Measurements from ENCODE around the gene ZNF471.

Gene ZNF471

DNA sequence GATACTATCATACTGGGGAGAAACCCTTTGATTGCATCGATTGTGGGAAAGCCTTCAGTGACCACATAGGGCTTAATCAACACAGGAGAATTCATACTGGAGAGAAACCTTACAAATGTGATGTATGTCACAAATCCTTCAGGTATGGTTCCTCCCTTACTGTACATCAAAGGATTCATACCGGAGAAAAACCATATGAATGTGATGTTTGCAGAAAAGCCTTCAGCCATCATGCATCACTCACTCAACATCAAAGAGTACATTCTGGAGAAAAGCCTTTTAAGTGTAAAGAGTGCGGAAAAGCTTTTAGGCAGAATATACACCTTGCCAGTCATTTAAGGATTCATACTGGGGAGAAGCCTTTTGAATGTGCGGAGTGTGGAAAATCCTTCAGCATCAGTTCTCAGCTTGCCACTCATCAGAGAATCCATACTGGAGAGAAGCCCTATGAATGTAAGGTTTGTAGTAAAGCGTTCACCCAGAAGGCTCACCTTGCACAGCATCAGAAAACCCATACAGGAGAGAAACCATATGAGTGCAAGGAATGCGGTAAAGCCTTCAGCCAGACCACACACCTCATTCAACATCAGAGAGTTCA, 46.7 kb downstream of the ZNF471 start:
- no peak for TF ChIP-seq MAX (IDR thresholded peaks at IDR 0.05)
- TF ChIP-seq CREB1 (IDR thresholded peaks at IDR 0.05; ENCODE audit: low read depth): no peak
- no peak for TF ChIP-seq TCF12 (IDR thresholded peaks at IDR 0.05; ENCODE audit: low read depth)
- no peak for TF ChIP-seq TEAD4 (IDR thresholded peaks at IDR 0.05)
- TF ChIP-seq YY1 (IDR thresholded peaks at IDR 0.05; ENCODE audit: low read depth): no peak
- TF ChIP-seq, protein P1, sequence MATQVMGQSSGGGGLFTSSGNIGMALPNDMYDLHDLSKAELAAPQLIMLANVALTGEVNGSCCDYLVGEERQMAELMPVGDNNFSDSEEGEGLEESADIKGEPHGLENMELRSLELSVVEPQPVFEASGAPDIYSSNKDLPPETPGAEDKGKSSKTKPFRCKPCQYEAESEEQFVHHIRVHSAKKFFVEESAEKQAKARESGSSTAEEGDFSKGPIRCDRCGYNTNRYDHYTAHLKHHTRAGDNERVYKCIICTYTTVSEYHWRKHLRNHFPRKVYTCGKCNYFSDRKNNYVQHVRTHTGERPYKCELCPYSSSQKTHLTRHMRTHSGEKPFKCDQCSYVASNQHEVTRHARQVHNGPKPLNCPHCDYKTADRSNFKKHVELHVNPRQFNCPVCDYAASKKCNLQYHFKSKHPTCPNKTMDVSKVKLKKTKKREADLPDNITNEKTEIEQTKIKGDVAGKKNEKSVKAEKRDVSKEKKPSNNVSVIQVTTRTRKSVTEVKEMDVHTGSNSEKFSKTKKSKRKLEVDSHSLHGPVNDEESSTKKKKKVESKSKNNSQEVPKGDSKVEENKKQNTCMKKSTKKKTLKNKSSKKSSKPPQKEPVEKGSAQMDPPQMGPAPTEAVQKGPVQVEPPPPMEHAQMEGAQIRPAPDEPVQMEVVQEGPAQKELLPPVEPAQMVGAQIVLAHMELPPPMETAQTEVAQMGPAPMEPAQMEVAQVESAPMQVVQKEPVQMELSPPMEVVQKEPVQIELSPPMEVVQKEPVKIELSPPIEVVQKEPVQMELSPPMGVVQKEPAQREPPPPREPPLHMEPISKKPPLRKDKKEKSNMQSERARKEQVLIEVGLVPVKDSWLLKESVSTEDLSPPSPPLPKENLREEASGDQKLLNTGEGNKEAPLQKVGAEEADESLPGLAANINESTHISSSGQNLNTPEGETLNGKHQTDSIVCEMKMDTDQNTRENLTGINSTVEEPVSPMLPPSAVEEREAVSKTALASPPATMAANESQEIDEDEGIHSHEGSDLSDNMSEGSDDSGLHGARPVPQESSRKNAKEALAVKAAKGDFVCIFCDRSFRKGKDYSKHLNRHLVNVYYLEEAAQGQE (IDR thresholded peaks at IDR 0.05; ENCODE audit: low read depth): no peak
- TF ChIP-seq NFIC (IDR thresholded peaks at IDR 0.05): no peak
- TF ChIP-seq EP300 (IDR thresholded peaks at IDR 0.05; ENCODE audit: borderline replicate concordance): no peak
- no peak for TF ChIP-seq USF1 (IDR thresholded peaks at IDR 0.05)
- TF ChIP-seq EGR1 (IDR thresholded peaks at IDR 0.05): no peak

- no peak for TF ChIP-seq NFIC (IDR thresholded peaks at IDR 0.05)
- no peak for TF ChIP-seq TCF12 (IDR thresholded peaks at IDR 0.05; ENCODE audit: low read depth)
- no peak for TF ChIP-seq MAX (IDR thresholded peaks at IDR 0.05)
- TF ChIP-seq TEAD4 (IDR thresholded peaks at IDR 0.05): no peak
- no peak for TF ChIP-seq FOXM1 (IDR thresholded peaks at IDR 0.05; ENCODE audit: borderline replicate concordance, low read depth)
- TF ChIP-seq YY1 (IDR thresholded peaks at IDR 0.05; ENCODE audit: low read depth): no peak
- TF ChIP-seq ZBTB7A (IDR thresholded peaks at IDR 0.05; ENCODE audit: low read depth): no peak
- no peak for TF ChIP-seq CEBPB (IDR thresholded peaks at IDR 0.05)
- no peak for TF ChIP-seq EGR1 (IDR thresholded peaks at IDR 0.05)
- TF ChIP-seq EP300 (IDR thresholded peaks at IDR 0.05; ENCODE audit: borderline replicate concordance): no peak
- TF ChIP-seq CREB1 (IDR thresholded peaks at IDR 0.05; ENCODE audit: low read depth): no peak
- no peak for TF ChIP-seq RAD21 (IDR thresholded peaks at IDR 0.05; ENCODE audit: low read depth)
- no peak for TF ChIP-seq TAF1 (IDR thresholded peaks at IDR 0.05; ENCODE audit: low read depth)
- no peak for TF ChIP-seq USF1 (IDR thresholded peaks at IDR 0.05)
These were observed 55.1 kb downstream of the ZNF471 start for GRCh38 chr19:56562766-56563165.

DNA sequence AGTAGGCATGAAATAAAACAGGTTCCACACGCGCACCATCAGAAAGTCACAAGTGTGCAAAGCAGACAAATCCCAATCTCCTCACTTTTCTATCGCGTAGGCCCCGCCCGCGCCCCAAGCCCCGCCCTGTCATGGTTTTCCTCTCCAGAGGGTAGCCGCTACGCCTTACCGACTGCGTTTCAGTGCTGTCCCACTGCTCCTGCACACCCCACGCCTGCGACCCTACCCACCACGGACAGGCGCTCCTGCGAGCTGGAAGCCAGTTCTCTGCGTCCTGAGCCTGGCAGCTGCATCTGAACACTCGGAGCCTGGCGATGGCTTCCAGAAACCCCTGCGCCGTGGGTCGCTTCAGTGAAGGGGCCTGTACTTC, 59.2 kb downstream of the ZNF471 start:
- no peak for TF ChIP-seq TAF1 (IDR thresholded peaks at IDR 0.05; ENCODE audit: low read depth)
- TF ChIP-seq, protein P1 (IDR thresholded peaks at IDR 0.05; ENCODE audit: low read depth): no peak
- no peak for TF ChIP-seq EGR1 (IDR thresholded peaks at IDR 0.05)

- TF ChIP-seq TCF12 (IDR thresholded peaks at IDR 0.05; ENCODE audit: low read depth): peak; percentile 38; the same call in 1 of the 2 replicates
- no peak for TF ChIP-seq USF1 (IDR thresholded peaks at IDR 0.05)
- peak; percentile 96 for TF ChIP-seq EGR1 (IDR thresholded peaks at IDR 0.05)
- TF ChIP-seq MAX (IDR thresholded peaks at IDR 0.05): peak; percentile 86
- no peak; the same call in 1 of the 2 replicates for TF ChIP-seq TEAD4 (IDR thresholded peaks at IDR 0.05)
These were observed 59.8 kb downstream of the ZNF471 start, which contains the start of gene ZNF470 for GRCh38 chr19:56567274-56568120. ZNF470 (plus strand) TSS chr19:56567468; CDS start chr19:56570312, 2,844 bp downstream.

DNA sequence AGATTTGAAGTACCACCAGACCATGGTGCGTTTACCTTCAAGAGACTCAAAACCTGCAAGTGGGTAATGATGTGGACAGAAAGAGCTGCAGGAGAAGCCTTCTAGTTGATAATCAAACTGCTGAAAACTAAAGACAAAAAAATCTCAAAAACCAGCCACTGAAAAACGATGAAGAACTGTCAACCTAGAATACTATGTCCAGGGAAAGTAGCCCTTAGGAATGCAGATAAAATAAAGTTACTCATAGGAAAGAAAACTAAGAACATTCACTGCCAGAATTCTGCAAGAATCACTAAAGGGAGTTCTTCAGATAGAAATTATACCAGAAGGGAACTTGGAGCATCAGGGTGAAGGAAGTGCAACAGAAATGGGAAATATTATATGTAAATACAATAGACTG, 64.9 kb downstream of the ZNF471 start:
- TF ChIP-seq USF1 (IDR thresholded peaks at IDR 0.05): no peak

All from Ishikawa (cell line).